Gastrocnemius medialis (tissue), 4 donors: Measurements from ENCODE around the gene TRMT44. TPM values are rescaled to one million over a fixed set of nuclear protein-coding genes. Genes with fewer than 3 reads are reported as not detected.

ENCODE experiments used
- ATAC-seq, 2 donors: fragments of 150-250 bp; one replicate each; pipeline ENCODE4 v1.9.1; 2016
- DNase-seq, 2 donors: peaks; one replicate each; pipeline ENCODE4 v3.0.0-alpha.2; 2019
- H3K27ac ChIP-seq, 4 donors: fragments of 200-600 bp; sonication (generic); 1 replicate in 1 of 4; 2 replicates in 3 of 4; pipeline ENCODE4 v1.5.1; 2016 to 2018; ENCODE audit warnings: mild to moderate bottlenecking in 2 of 4, moderate library complexity in 1 of 4
- H3K27me3 ChIP-seq, 3 donors: fragments of 200-600 bp; sonication (generic) in 2 of 3; 1 replicate in 1 of 3; 2 replicates in 2 of 3; pipeline versions ENCODE4 v1.5.1 to v1.6.0; 2016 to 2019; ENCODE audit warnings: mild to moderate bottlenecking in 1 of 3, moderate library complexity in 1 of 3
- H3K36me3 ChIP-seq, 2 donors: fragments of 200-600 bp; sonication (generic) in 1 of 2; one replicate each; pipeline ENCODE4 v1.5.1; 2017 to 2018
- H3K4me1 ChIP-seq, 2 donors: fragments of 200-600 bp; sonication (generic) in 1 of 2; one replicate each; pipeline ENCODE4 v1.5.1; 2016 to 2017; ENCODE audit warnings: mild to moderate bottlenecking in 2 of 2
- H3K4me3 ChIP-seq, 4 donors: fragments of 200-600 bp; sonication (generic) in 3 of 4; 1 replicate in 1 of 4; 2 replicates in 3 of 4; pipeline ENCODE4 v1.5.1; 2016 to 2019; ENCODE audit warnings: mild to moderate bottlenecking in 2 of 4
- H3K9me3 ChIP-seq, 3 donors: fragments of 200-600 bp; sonication (generic) in 2 of 3; 1 replicate in 1 of 3; 2 replicates in 2 of 3; pipeline ENCODE4 v1.5.1; 2016 to 2019
- CTCF ChIP-seq, 5 experiments: fragments of 450-650 bp in 3 of 5; fragments of 200-600 bp in 2 of 5; sonication (generic) in 2 of 5; IDR thresholded peaks in 4 of 5; conservative IDR thresholded peaks in 1 of 5; 1 replicate in 4 of 5; 2 replicates in 1 of 5; pipeline ENCODE4 v1.5.1; 2016 to 2019; ENCODE audit warnings: antibody characterized with exemption in 5 of 5, mild to moderate bottlenecking in 3 of 5, moderate library complexity in 3 of 5
- POLR2A ChIP-seq, 2 donors: fragments of 450-650 bp; IDR thresholded peaks; one replicate each; pipeline ENCODE4 v1.6.1; 2017; ENCODE audit warnings: antibody characterized with exemption in 2 of 2, mild to moderate bottlenecking in 2 of 2, moderate library complexity in 2 of 2
- in situ Hi-C, 4 donors: fragments of 200-750 bp; cut with MboI; loops; one replicate each; pipeline versions ENCODE4 v1.15.0 to v1.8.0; 2017; ENCODE audit warnings: low sequenced_read_pairs in 4 of 4
- intact Hi-C: fragments of 100-400 bp; cut with DNase I; formaldehyde crosslinking; loops from one replicate; pipeline ENCODE4 v1.15.1; 2023; ENCODE audit warnings: low total_unique reads
- total RNA-seq, 4 donors: library from RNA; depleted of rRNA; stranded (reverse); fragments of >200 nt; gene quantifications; one replicate each; pipeline versions ENCODE4 v1.1.0 to v1.2.3, GENCODE V29; 2016

TRMT44 gene
- total RNA-seq, 4 donors from 2014 or later: 7.5 to 16.4 (median 10.2) TPM

GRCh38 chr4:8441499-8442091 lies 1.0 kb downstream of the TRMT44 start:
- H3K36me3 ChIP-seq: peaks cover 0 to 2% of the 10 kb centered on the region in 2 donors
- H3K4me1 ChIP-seq: peaks cover 37 to 55% of the 10 kb centered on the region in 2 donors
- in situ Hi-C loops (loop anchor here in 1 of 4 donors (25.0 kb wide), 1 partner anchor 629 kb away; no protein-coding TSS in a partner anchor), intact Hi-C loops (no loop called here)
- H3K27me3 ChIP-seq: no peaks in the 10 kb centered on the region
- H3K4me3 ChIP-seq: peak overlapping the region; percentile 83 to 99 (median 88)
- H3K9me3 ChIP-seq: no peaks in the 10 kb centered on the region
- ATAC-seq (no peak), DNase-seq (no peak)
- TF ChIP-seq POLR2A (IDR thresholded peaks at IDR 0.05) (no peak), CTCF (IDR thresholded peaks at IDR 0.05 in 4 of 5, conservative IDR thresholded peaks at IDR 0.05 in 1 of 5) (no peak)
- H3K27ac ChIP-seq: peak overlapping the region; percentile 95 to 99 (median 98)

DNA sequence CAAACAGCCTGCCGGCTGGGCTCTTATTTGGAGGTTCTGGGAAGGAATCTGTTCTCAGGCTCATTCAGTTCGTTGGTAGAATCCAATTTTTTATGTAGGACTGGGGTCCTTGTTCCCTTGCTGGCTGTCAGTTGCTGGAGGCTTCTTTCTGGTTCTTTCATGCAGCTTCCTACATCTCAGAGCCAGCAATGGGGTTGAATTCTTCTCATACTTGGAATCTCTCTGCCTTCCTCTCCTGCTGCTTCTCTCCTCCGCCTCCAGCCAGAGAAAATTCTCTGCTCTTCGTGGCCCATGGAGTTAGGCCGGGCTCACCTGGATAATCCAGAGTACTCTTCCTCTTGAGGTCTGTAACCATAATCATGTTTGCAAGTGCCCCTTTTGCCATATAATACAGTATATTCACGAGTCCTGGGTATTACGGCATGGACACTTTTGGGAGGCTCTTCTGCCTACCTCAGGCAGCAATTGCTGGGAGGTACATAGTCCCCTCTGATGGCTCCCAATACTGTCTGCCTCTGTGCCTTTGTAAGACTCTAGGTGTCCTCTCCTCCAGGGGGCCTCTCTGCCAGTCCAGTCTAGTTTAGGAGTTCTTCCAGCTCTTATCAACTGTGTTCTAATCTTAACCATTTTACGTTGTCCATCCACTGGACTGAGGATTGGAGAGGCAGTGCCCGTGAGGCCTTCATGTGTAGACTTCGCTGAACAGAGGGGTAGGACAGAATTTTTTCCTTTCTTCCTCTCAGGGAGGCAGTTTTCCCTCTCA lies 2.2 kb downstream of the TRMT44 start:
- intact Hi-C loops (no loop called here), in situ Hi-C loops (loop anchor here in 1 of 4 donors (25.0 kb wide), 1 partner anchor 630 kb away; no protein-coding TSS in a partner anchor)
- peaks cover 0 to 11% of the 10 kb centered on the region in 2 donors for H3K36me3 ChIP-seq
- DNase-seq (no peak), ATAC-seq (no peak)
- peak overlapping the region in 1 of 4 donors; percentile 99 for H3K4me3 ChIP-seq
- TF ChIP-seq POLR2A (IDR thresholded peaks at IDR 0.05): no peak
- no peak for TF ChIP-seq CTCF (IDR thresholded peaks at IDR 0.05 in 4 of 5, conservative IDR thresholded peaks at IDR 0.05 in 1 of 5)
- peaks cover 37 to 48% of the 10 kb centered on the region in 2 donors for H3K4me1 ChIP-seq
- H3K27me3 ChIP-seq: no peaks in the 10 kb centered on the region
- no peaks in the 10 kb centered on the region for H3K9me3 ChIP-seq
- no peak overlapping the region for H3K27ac ChIP-seq

GRCh38 chr4:8443801-8444200 lies 3.2 kb downstream of the TRMT44 start:
- H3K27me3 ChIP-seq: no peaks in the 10 kb centered on the region
- no peak overlapping the region for H3K4me3 ChIP-seq
- DNase-seq: no peak
- TF ChIP-seq CTCF (IDR thresholded peaks at IDR 0.05 in 4 of 5, conservative IDR thresholded peaks at IDR 0.05 in 1 of 5): no peak
- no peak for TF ChIP-seq POLR2A (IDR thresholded peaks at IDR 0.05)
- in situ Hi-C loops: loop anchor here in 1 of 4 donors (25.0 kb wide), 1 partner anchor 632 kb away; no protein-coding TSS in a partner anchor
- H3K9me3 ChIP-seq: no peaks in the 10 kb centered on the region
- H3K27ac ChIP-seq: no peak overlapping the region
- intact Hi-C loops: no loop called here
- no peak for ATAC-seq
- H3K4me1 ChIP-seq: peaks cover 37 to 40% of the 10 kb centered on the region in 2 donors
- peaks cover 0 to 11% of the 10 kb centered on the region in 2 donors for H3K36me3 ChIP-seq

DNA sequence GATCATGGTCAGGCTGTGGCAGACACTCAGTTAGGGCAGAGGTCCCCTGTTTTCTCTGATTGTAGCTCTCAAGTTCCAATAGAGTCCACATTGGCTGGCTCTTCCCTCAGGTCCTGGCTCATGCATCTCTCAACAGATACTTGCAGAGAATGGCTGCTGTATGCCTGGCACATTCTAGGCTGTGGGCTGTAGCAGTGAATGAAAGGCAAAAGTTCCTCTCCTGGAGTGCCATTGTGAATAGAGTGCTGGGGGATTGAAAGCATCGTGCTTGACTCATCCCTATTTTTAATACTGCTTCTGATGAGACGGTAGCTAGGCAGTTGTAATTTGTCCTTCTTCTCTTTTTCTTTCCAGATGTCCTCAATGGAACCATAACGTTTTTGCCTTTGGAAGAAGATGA lies 5.5 kb downstream of the TRMT44 start:
- no peak overlapping the region for H3K27ac ChIP-seq
- H3K27me3 ChIP-seq: no peaks in the 10 kb centered on the region
- H3K9me3 ChIP-seq: no peaks in the 10 kb centered on the region
- intact Hi-C loops (no loop called here), in situ Hi-C loops (loop anchor here in 1 of 4 donors (25.0 kb wide), 1 partner anchor 634 kb away; no protein-coding TSS in a partner anchor)
- peaks cover 28 to 29% of the 10 kb centered on the region in 2 donors for H3K4me1 ChIP-seq
- TF ChIP-seq CTCF (IDR thresholded peaks at IDR 0.05 in 4 of 5, conservative IDR thresholded peaks at IDR 0.05 in 1 of 5) (no peak), POLR2A (IDR thresholded peaks at IDR 0.05) (no peak)
- DNase-seq: no peak
- no peak overlapping the region for H3K4me3 ChIP-seq
- no peak for ATAC-seq
- H3K36me3 ChIP-seq: peaks cover 0 to 22% of the 10 kb centered on the region in 2 donors
